DND-41 (cell line): Measurements from ENCODE around the gene RNASE13.

ENCODE experiments used
- ATAC-seq: fragments of 200-7000 bp; cut with Tn5 transposase; 3 replicates; pipeline ENCODE4 v1.9.1; 2021; ENCODE audit warnings: low read depth; ENCODE audit not compliant: insufficient read depth
- DNase-seq: peaks from one replicate; pipeline ENCODE4 v3.0.0-alpha.2; 2020
- H2AFZ ChIP-seq: 2 replicates; pipeline ENCODE4 v1.6.0; 2012; ENCODE audit warnings: low read depth, low read length
- H3K27ac ChIP-seq: 2 replicates; pipeline ENCODE4 v1.5.1; 2012; ENCODE audit warnings: low read length, inconsistent platforms
- H3K27me3 ChIP-seq: fragments of 200-600 bp; sonication (generic); 2 replicates; pipeline ENCODE4 v1.6.0; 2012; ENCODE audit warnings: low read length, mild to moderate bottlenecking, inconsistent platforms; ENCODE audit not compliant: insufficient read depth, poor library complexity
- H3K36me3 ChIP-seq: 2 replicates; pipeline ENCODE4 v1.5.1; 2012; ENCODE audit warnings: low read length, inconsistent platforms; ENCODE audit not compliant: insufficient read depth
- H3K4me1 ChIP-seq: 2 replicates; pipeline ENCODE4 v1.5.1; 2012; ENCODE audit warnings: mild to moderate bottlenecking, low read length; ENCODE audit not compliant: insufficient read depth
- H3K4me2 ChIP-seq: 2 replicates; pipeline ENCODE4 v1.6.0; 2012; ENCODE audit warnings: mild to moderate bottlenecking, moderate library complexity, low read length, inconsistent platforms; ENCODE audit not compliant: insufficient read depth
- H3K4me3 ChIP-seq, 2 experiments: fragments of 200-600 bp in 1 of 2; shearing (Covaris generic) in 1 of 2; 2 replicates each; pipeline ENCODE4 v1.5.1; 2012 to 2016; ENCODE audit warnings: inconsistent platforms in 2 of 2, low read length in 2 of 2, mild to moderate bottlenecking in 2 of 2, low read depth in 1 of 2, moderate library complexity in 1 of 2
- H3K79me2 ChIP-seq: 2 replicates; pipeline ENCODE4 v1.6.0; 2012; ENCODE audit warnings: low read length, inconsistent platforms; ENCODE audit not compliant: insufficient read depth
- H3K9ac ChIP-seq: 2 replicates; pipeline ENCODE4 v1.6.0; 2012; ENCODE audit warnings: low read depth, mild to moderate bottlenecking, inconsistent platforms, low read length, moderate library complexity
- H3K9me3 ChIP-seq: 2 replicates; pipeline ENCODE4 v1.5.1; 2012; ENCODE audit warnings: low read length, moderate library complexity, mild to moderate bottlenecking, inconsistent platforms; ENCODE audit not compliant: insufficient read depth, severe bottlenecking
- H4K20me1 ChIP-seq: 2 replicates; pipeline ENCODE4 v1.6.0; 2012; ENCODE audit warnings: low read length; ENCODE audit not compliant: insufficient read depth
- EZH2 ChIP-seq: IDR thresholded peaks from 3 replicates; pipeline ENCODE4 v1.6.1; 2012; ENCODE audit warnings: borderline replicate concordance, low read depth, mild to moderate bottlenecking, moderate library complexity, low read length, inconsistent platforms; ENCODE audit not compliant: severe bottlenecking
- TF ChIP-seq, protein P1 (sequence below): IDR thresholded peaks from 2 replicates; pipeline ENCODE4 v1.5.1; 2012; ENCODE audit warnings: borderline replicate concordance, low read length, moderate library complexity, mild to moderate bottlenecking; ENCODE audit not compliant: poor library complexity, severe bottlenecking; ENCODE audit errors: extremely low read depth

The RNASE13 gene

GRCh38 chr14:21020977-21021545 is 13.5 kb downstream of the RNASE13 start:
- Histone ChIP-seq H3K27me3 (no peaks in the 10 kb centered on the region), H3K79me2 (no peaks in the 10 kb centered on the region)

DNA sequence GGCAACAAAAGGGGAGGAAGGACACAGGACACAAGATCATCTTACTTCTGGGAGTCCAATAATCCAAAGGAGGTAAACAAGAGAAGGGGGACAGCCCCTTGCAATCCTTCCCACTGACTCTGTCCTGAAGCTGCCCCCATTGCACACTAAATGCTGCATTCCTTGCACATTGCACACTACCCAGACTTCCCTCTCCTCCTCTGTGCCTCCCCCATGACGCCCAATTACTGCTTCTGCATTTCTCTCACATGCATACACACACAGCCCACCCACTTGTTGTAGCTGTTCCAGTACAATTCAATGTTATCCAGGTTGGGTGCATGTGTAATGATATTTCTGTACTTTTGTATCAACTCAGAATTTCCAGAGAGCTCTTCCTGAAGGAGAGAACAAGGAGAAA is 15.2 kb downstream of the RNASE13 start:
- DNase-seq = no peak
- no peak overlapping the region for H3K27ac ChIP-seq
- H2AFZ ChIP-seq = no peak overlapping the region
- H3K79me2 ChIP-seq = no peaks in the 10 kb centered on the region
- H3K9me3 ChIP-seq = no peaks in the 10 kb centered on the region
- H4K20me1 ChIP-seq = no peaks in the 10 kb centered on the region
- no peaks in the 10 kb centered on the region for H3K36me3 ChIP-seq
- H3K9ac ChIP-seq = no peak overlapping the region
- H3K4me3 ChIP-seq = no peak overlapping the region
- H3K4me1 ChIP-seq = peaks cover 7% of the 10 kb centered on the region
- no peak for ATAC-seq
- TF ChIP-seq, protein P1, sequence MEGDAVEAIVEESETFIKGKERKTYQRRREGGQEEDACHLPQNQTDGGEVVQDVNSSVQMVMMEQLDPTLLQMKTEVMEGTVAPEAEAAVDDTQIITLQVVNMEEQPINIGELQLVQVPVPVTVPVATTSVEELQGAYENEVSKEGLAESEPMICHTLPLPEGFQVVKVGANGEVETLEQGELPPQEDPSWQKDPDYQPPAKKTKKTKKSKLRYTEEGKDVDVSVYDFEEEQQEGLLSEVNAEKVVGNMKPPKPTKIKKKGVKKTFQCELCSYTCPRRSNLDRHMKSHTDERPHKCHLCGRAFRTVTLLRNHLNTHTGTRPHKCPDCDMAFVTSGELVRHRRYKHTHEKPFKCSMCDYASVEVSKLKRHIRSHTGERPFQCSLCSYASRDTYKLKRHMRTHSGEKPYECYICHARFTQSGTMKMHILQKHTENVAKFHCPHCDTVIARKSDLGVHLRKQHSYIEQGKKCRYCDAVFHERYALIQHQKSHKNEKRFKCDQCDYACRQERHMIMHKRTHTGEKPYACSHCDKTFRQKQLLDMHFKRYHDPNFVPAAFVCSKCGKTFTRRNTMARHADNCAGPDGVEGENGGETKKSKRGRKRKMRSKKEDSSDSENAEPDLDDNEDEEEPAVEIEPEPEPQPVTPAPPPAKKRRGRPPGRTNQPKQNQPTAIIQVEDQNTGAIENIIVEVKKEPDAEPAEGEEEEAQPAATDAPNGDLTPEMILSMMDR = no peak
- TF ChIP-seq EZH2 = no peak
- H3K27me3 ChIP-seq = no peaks in the 10 kb centered on the region
- no peak overlapping the region for H3K4me2 ChIP-seq

More at GRCh38 chr14:21020977-21021545, 13.5 kb downstream of the RNASE13 start:
- Histone ChIP-seq H3K4me1 (peaks cover 17% of the 10 kb centered on the region), H4K20me1 (no peaks in the 10 kb centered on the region), H3K9me3 (no peaks in the 10 kb centered on the region), H3K27ac (no peak overlapping the region), H3K9ac (no peak overlapping the region), H2AFZ (no peak overlapping the region), H3K36me3 (no peaks in the 10 kb centered on the region), H3K4me3 (no peak overlapping the region), H3K4me2 (no peak overlapping the region)
- no peak for ATAC-seq
- TF ChIP-seq EZH2 = no peak
- TF ChIP-seq, protein P1 = no peak
- DNase-seq = no peak

DNA sequence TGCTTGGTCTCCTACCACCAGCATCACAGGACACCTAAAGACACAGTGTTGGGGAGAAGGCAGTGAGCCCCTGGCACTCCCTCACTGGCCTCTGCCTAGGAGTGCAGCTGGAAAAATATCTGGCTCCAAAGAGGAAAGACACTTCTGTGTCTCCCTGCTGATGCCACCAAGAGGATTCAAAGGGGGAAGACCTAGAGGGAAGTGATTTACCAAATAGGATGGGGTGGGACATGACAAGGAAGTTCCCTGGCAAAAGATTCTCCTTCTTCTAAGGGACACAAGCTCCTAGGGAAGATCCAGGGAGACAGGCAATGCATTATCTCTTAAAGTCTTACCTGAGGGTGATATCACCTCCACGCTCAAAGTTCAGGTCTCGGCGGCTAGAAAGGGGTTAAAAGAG is 15.8 kb downstream of the RNASE13 start:
- Histone ChIP-seq H3K4me1 (peaks cover 1% of the 10 kb centered on the region), H3K79me2 (no peaks in the 10 kb centered on the region), H3K27me3 (no peaks in the 10 kb centered on the region), H3K36me3 (no peaks in the 10 kb centered on the region), H3K4me3 (no peak overlapping the region), H3K9me3 (no peaks in the 10 kb centered on the region), H4K20me1 (no peaks in the 10 kb centered on the region), H3K9ac (no peak overlapping the region), H2AFZ (no peak overlapping the region), H3K4me2 (no peak overlapping the region), H3K27ac (no peak overlapping the region)
- ATAC-seq (no peak), DNase-seq (no peak)
- TF ChIP-seq, protein P1 = no peak
- no peak for TF ChIP-seq EZH2
